ENCODE results near the gene KRT84.

Gene KRT84

GRCh38 chr12:52334185-52334584 is 51.3 kb downstream of the KRT84 start:
- TF ChIP-seq POLR2AphosphoS5 (IDR thresholded peaks at IDR 0.05; ENCODE audit: low read depth, low read length) (no peak), TAF1 (IDR thresholded peaks at IDR 0.05; ENCODE audit: borderline replicate concordance, low read depth, low read length) (no peak), POLR2A (IDR thresholded peaks at IDR 0.05; ENCODE audit: low read depth, low read length) (no peak)
- no peak for FAIRE-seq
- no peak for DNase-seq (ENCODE audit: insufficient read length)

- FAIRE-seq: no peak
- TF ChIP-seq POLR2AphosphoS5 (IDR thresholded peaks at IDR 0.05; ENCODE audit: low read depth, low read length): no peak
- no peak for TF ChIP-seq POLR2A (IDR thresholded peaks at IDR 0.05; ENCODE audit: low read depth, low read length)
- TF ChIP-seq TAF1 (IDR thresholded peaks at IDR 0.05; ENCODE audit: borderline replicate concordance, low read depth, low read length): no peak
- no peak for DNase-seq (ENCODE audit: insufficient read length)
Observed at GRCh38 chr12:52333321-52333720, 52.1 kb downstream of the KRT84 start.

GRCh38 chr12:52332381-52332780 is 53.1 kb downstream of the KRT84 start:
- no peak for FAIRE-seq
- TF ChIP-seq TAF1 (IDR thresholded peaks at IDR 0.05; ENCODE audit: borderline replicate concordance, low read depth, low read length): no peak
- TF ChIP-seq POLR2AphosphoS5 (IDR thresholded peaks at IDR 0.05; ENCODE audit: low read depth, low read length): no peak
- TF ChIP-seq POLR2A (IDR thresholded peaks at IDR 0.05; ENCODE audit: low read depth, low read length): no peak
- no peak for DNase-seq (ENCODE audit: insufficient read length)

GRCh38 chr12:52331833-52332232 is 53.6 kb downstream of the KRT84 start:
- DNase-seq (ENCODE audit: insufficient read length): no peak
- no peak for TF ChIP-seq POLR2A (IDR thresholded peaks at IDR 0.05; ENCODE audit: low read depth, low read length)
- TF ChIP-seq TAF1 (IDR thresholded peaks at IDR 0.05; ENCODE audit: borderline replicate concordance, low read depth, low read length): no peak
- no peak for TF ChIP-seq POLR2AphosphoS5 (IDR thresholded peaks at IDR 0.05; ENCODE audit: low read depth, low read length)
- no peak for FAIRE-seq

GRCh38 chr12:52331039-52331438 is 54.4 kb downstream of the KRT84 start:
- TF ChIP-seq TAF1 (IDR thresholded peaks at IDR 0.05; ENCODE audit: borderline replicate concordance, low read depth, low read length) (no peak), POLR2A (IDR thresholded peaks at IDR 0.05; ENCODE audit: low read depth, low read length) (no peak), POLR2AphosphoS5 (IDR thresholded peaks at IDR 0.05; ENCODE audit: low read depth, low read length) (no peak)
- DNase-seq (ENCODE audit: insufficient read length) (no peak), FAIRE-seq (no peak)

GRCh38 chr12:52327830-52328500 is 57.5 kb downstream of the KRT84 start:
- FAIRE-seq (no peak), DNase-seq (ENCODE audit: insufficient read length) (no peak)
- TF ChIP-seq TAF1 (IDR thresholded peaks at IDR 0.05; ENCODE audit: borderline replicate concordance, low read depth, low read length) (no peak), POLR2AphosphoS5 (IDR thresholded peaks at IDR 0.05; ENCODE audit: low read depth, low read length) (no peak), POLR2A (IDR thresholded peaks at IDR 0.05; ENCODE audit: low read depth, low read length) (no peak)
